ENCODE results near the gene ASPG.

Gene ASPG

GRCh38 chr14:104113631-104114420 is 28.3 kb downstream of the ASPG start:
- TF ChIP-seq JUND (IDR thresholded peaks at IDR 0.05; ENCODE audit: low read depth): no peak
- no peak for DNase-seq (ENCODE audit: low read depth in 1 of 2, low spot score in 1 of 2)
- in situ Hi-C loops (cut with HindIII; ENCODE audit: low pct_unique_long_range_greater_than_20kb, low sequenced_read_pairs): no loop called here

- no peak for TF ChIP-seq JUND (IDR thresholded peaks at IDR 0.05; ENCODE audit: low read depth)
- no peak for DNase-seq (ENCODE audit: low read depth in 1 of 2, low spot score in 1 of 2)
- in situ Hi-C loops (cut with HindIII; ENCODE audit: low pct_unique_long_range_greater_than_20kb, low sequenced_read_pairs): no loop called here
Observed at GRCh38 chr14:104114421-104115130, 29.1 kb downstream of the ASPG start.

- no peak for TF ChIP-seq JUND (IDR thresholded peaks at IDR 0.05; ENCODE audit: low read depth)
- in situ Hi-C loops (cut with HindIII; ENCODE audit: low pct_unique_long_range_greater_than_20kb, low sequenced_read_pairs): no loop called here
- DNase-seq (ENCODE audit: low read depth in 1 of 2, low spot score in 1 of 2): no peak
Observed at GRCh38 chr14:104115131-104115600, 29.7 kb downstream of the ASPG start.

- in situ Hi-C loops (cut with HindIII; ENCODE audit: low pct_unique_long_range_greater_than_20kb, low sequenced_read_pairs): no loop called here
- TF ChIP-seq JUND (IDR thresholded peaks at IDR 0.05; ENCODE audit: low read depth): no peak
- DNase-seq (ENCODE audit: low read depth in 1 of 2, low spot score in 1 of 2): no peak
Observed at GRCh38 chr14:104115691-104116287, 30.3 kb downstream of the ASPG start.

- peak in 1 of 2 experiments; percentile 71 for DNase-seq (ENCODE audit: low read depth in 1 of 2, low spot score in 1 of 2)
- no peak for TF ChIP-seq JUND (IDR thresholded peaks at IDR 0.05; ENCODE audit: low read depth)
- in situ Hi-C loops (cut with HindIII; ENCODE audit: low pct_unique_long_range_greater_than_20kb, low sequenced_read_pairs): no loop called here
Observed at GRCh38 chr14:104116288-104116755, 30.8 kb downstream of the ASPG start.

- in situ Hi-C loops (cut with HindIII; ENCODE audit: low pct_unique_long_range_greater_than_20kb, low sequenced_read_pairs): no loop called here
- peak; percentile 92 to 93 for DNase-seq (ENCODE audit: low read depth in 1 of 2, low spot score in 1 of 2)
- TF ChIP-seq JUND (IDR thresholded peaks at IDR 0.05; ENCODE audit: low read depth): no peak
Observed at GRCh38 chr14:104116756-104117340, 31.3 kb downstream of the ASPG start.

- DNase-seq (ENCODE audit: low read depth in 1 of 2, low spot score in 1 of 2): peak in 1 of 2 experiments; percentile 56
- in situ Hi-C loops (cut with HindIII; ENCODE audit: low pct_unique_long_range_greater_than_20kb, low sequenced_read_pairs): no loop called here
- TF ChIP-seq JUND (IDR thresholded peaks at IDR 0.05; ENCODE audit: low read depth): no peak
Observed at GRCh38 chr14:104117341-104118005, 32.0 kb downstream of the ASPG start.

GRCh38 chr14:104118006-104118844 is 32.7 kb downstream of the ASPG start:
- no peak for TF ChIP-seq JUND (IDR thresholded peaks at IDR 0.05; ENCODE audit: low read depth)

GRCh38 chr14:104119119-104119487 is 33.6 kb downstream of the ASPG start:
- DNase-seq (ENCODE audit: low read depth in 1 of 2, low spot score in 1 of 2): no peak
- no peak for TF ChIP-seq JUND (IDR thresholded peaks at IDR 0.05; ENCODE audit: low read depth)
- in situ Hi-C loops (cut with HindIII; ENCODE audit: low pct_unique_long_range_greater_than_20kb, low sequenced_read_pairs): no loop called here

More at GRCh38 chr14:104118006-104118844, 32.7 kb downstream of the ASPG start:
- DNase-seq (ENCODE audit: low read depth in 1 of 2, low spot score in 1 of 2): peak in 1 of 2 experiments; percentile 57
- in situ Hi-C loops (cut with HindIII; ENCODE audit: low pct_unique_long_range_greater_than_20kb, low sequenced_read_pairs): no loop called here

- DNase-seq (ENCODE audit: low read depth in 1 of 2, low spot score in 1 of 2): no peak
- TF ChIP-seq JUND (IDR thresholded peaks at IDR 0.05; ENCODE audit: low read depth): no peak
Observed at GRCh38 chr14:104119488-104120251, 34.2 kb downstream of the ASPG start.

More at GRCh38 chr14:104119488-104120251, 34.2 kb downstream of the ASPG start:
- in situ Hi-C loops (cut with HindIII; ENCODE audit: low pct_unique_long_range_greater_than_20kb, low sequenced_read_pairs): no loop called here
